Measurements from ENCODE around the gene HBG1. TPM values are rescaled to one million over a fixed set of nuclear protein-coding genes. Genes with fewer than 3 reads are reported as not detected.

The HBG1 gene
- total and polyA plus RNA-seq, 2 of the 8 experiments (the other 6 are each of a cell fraction or from before 2014, with no cell fraction given) = 0.26 TPM; not detected in 1

GRCh38 chr11:5265832-5266231, 16.2 kb upstream of the HBG1 start:
- ChIA-PET CTCF (ENCODE audit: partially characterized antibody) (no interaction called here), POLR2A (ENCODE audit: partially characterized antibody) (no interaction called here)
- Histone ChIP-seq H4K5ac (ENCODE audit: insufficient read length, low read depth, low read length) (no peak overlapping the region), H3K14ac (ENCODE audit: insufficient read length) (no peak overlapping the region), H3K79me2 (ENCODE audit: control insufficient read depth in 1 of 2, insufficient read depth in 2 of 2, low read length in 2 of 2) (no peaks in the 10 kb centered on the region), H3K18ac (ENCODE audit: extremely low read depth, low read length) (no peak overlapping the region), H3K4me1 (replicated peaks in 1 of 4; ENCODE audit: control insufficient read depth in 3 of 4, insufficient read depth in 4 of 4, low read length in 3 of 4) (no peaks in the 10 kb centered on the region), H2BK5ac (ENCODE audit: low read depth, low read length) (no peak overlapping the region), H4K20me1 (replicated peaks in 1 of 2; ENCODE audit: control insufficient read depth in 1 of 2, insufficient read depth in 2 of 2, low read length in 2 of 2) (no peaks in the 10 kb centered on the region), H3K27me3 (replicated peaks in 1 of 4; ENCODE audit: control insufficient read depth in 3 of 4, extremely low read depth in 1 of 4, insufficient read depth in 3 of 4, low read length in 3 of 4) (no peaks in the 10 kb centered on the region), H3K4me2 (ENCODE audit: insufficient read depth in 1 of 2, low read depth in 2 of 2, low read length in 2 of 2) (no peak overlapping the region), H2AFZ (ENCODE audit: low read length) (no peak overlapping the region), H3K9ac (replicated peaks in 1 of 4; ENCODE audit: extremely low read depth in 1 of 4, low read depth in 3 of 4, low read length in 3 of 4) (no peak overlapping the region), H4K91ac (replicated peaks; ENCODE audit: insufficient read length, low read length) (no peak overlapping the region), H2AK5ac (ENCODE audit: low read depth, low read length) (no peak overlapping the region), H4K8ac (ENCODE audit: extremely low read depth, insufficient read depth, low read length) (no peak overlapping the region), H3K56ac (replicated peaks; ENCODE audit: insufficient read length, low read depth, low read length) (no peak overlapping the region), H3K23me2 (ENCODE audit: low read depth, low read length) (no peaks in the 10 kb centered on the region), H2BK12ac (ENCODE audit: low read depth, low read length) (no peak overlapping the region), H3K4ac (replicated peaks; ENCODE audit: insufficient read length, low read depth, low read length) (no peak overlapping the region), H3K9me3 (ENCODE audit: insufficient read depth in 2 of 2, low read depth in 1 of 2, low read length in 1 of 2) (no peaks in the 10 kb centered on the region), H3K36me3 (ENCODE audit: control insufficient read depth in 2 of 4, insufficient read depth in 4 of 4, low read length in 3 of 4) (no peaks in the 10 kb centered on the region), H3K27ac (ENCODE audit: low read depth, low read length) (no peak overlapping the region), H2BK15ac (ENCODE audit: low read length) (no peak overlapping the region), H3K4me3 (ENCODE audit: extremely low read depth in 1 of 4, insufficient read depth in 2 of 4, low read depth in 3 of 4, low read length in 4 of 4) (no peak overlapping the region), H2BK20ac (ENCODE audit: low read length) (no peak overlapping the region), H2BK120ac (replicated peaks; ENCODE audit: low read depth, low read length) (no peak overlapping the region), H3K79me1 (ENCODE audit: low read depth, low read length) (no peaks in the 10 kb centered on the region), H3K23ac (ENCODE audit: insufficient read length) (no peak overlapping the region)
- no peak for DNase-seq (ENCODE audit: low read depth in 1 of 2, low spot score in 2 of 2)
- no peak for FAIRE-seq
- 39% methylated on average over 2 of the region's 2 CpGs; no CpG with 5 or more reads in 1 of the 2 experiments for WGBS, 2 experiments (ENCODE audit: extremely low coverage in 1 of 2, insufficient coverage in 1 of 2, insufficient read length in 1 of 2, insufficient replicate concordance in 2 of 2, low coverage in 1 of 2, low lambda C conversion rate in 2 of 2, missing lambda C conversion rate in 1 of 2)
- no peak for TF ChIP-seq CHD7 (IDR thresholded peaks at IDR 0.05; ENCODE audit: insufficient replicate concordance, low read length)

Measured in H1 (cell line).